HepG2 (cell line): ENCODE results near the gene PPP3CB. TPM values are rescaled to one million over a fixed set of nuclear protein-coding genes. Genes with fewer than 3 reads are reported as not detected.

Source experiments
- DNMT3B ChIP-seq: conservative IDR thresholded peaks from 2 replicates; pipeline ENCODE4 v1.6.1; 2016; ENCODE audit warnings: missing biosample characterization, control low read depth
- IRF2 ChIP-seq: IDR thresholded peaks from 2 replicates; pipeline ENCODE4 v1.6.1; 2018; ENCODE audit warnings: missing genetic modification reagents, missing compliant biosample characterization
- MEF2D ChIP-seq: sonication (generic); formaldehyde crosslinking; IDR thresholded peaks from 2 replicates; pipeline ENCODE4 v1.5.1; 2020; ENCODE audit warnings: mild to moderate bottlenecking, missing genetic modification reagents
- NFE2L1 ChIP-seq: sonication (generic); formaldehyde crosslinking; IDR thresholded peaks from 2 replicates; pipeline ENCODE4 v1.4.0; 2020; ENCODE audit warnings: missing genetic modification reagents, mild to moderate bottlenecking, borderline replicate concordance
- RORA ChIP-seq: sonication (generic); formaldehyde crosslinking; IDR thresholded peaks from 2 replicates; pipeline ENCODE4 v1.5.0; 2020; ENCODE audit warnings: mild to moderate bottlenecking, missing genetic modification reagents, moderate library complexity
- SRSF1 ChIP-seq: fragments of 200-400 bp; formaldehyde crosslinking; optimal IDR thresholded peaks from 2 replicates; pipeline ENCODE3; 2017; ENCODE audit warnings: mild to moderate bottlenecking, low read depth, low read length, moderate library complexity
- ZFP1 ChIP-seq: IDR thresholded peaks from 2 replicates; pipeline ENCODE4 v1.6.1; 2016
- ZFX ChIP-seq: sonication (generic); formaldehyde crosslinking; IDR thresholded peaks from 2 replicates; pipeline ENCODE4 v1.4.0; 2020; ENCODE audit warnings: mild to moderate bottlenecking, low read depth, missing genetic modification reagents, moderate library complexity
- ZNF124 ChIP-seq: sonication (generic); formaldehyde crosslinking; IDR thresholded peaks from 2 replicates; pipeline ENCODE4 v1.4.0; 2020; ENCODE audit warnings: missing genetic modification reagents
- ZNF17 ChIP-seq: sonication (generic); formaldehyde crosslinking; IDR thresholded peaks from 2 replicates; pipeline ENCODE4 v1.5.0; 2020; ENCODE audit warnings: mild to moderate bottlenecking, missing genetic modification reagents
- ZNF225 ChIP-seq: sonication (generic); formaldehyde crosslinking; IDR thresholded peaks from 2 replicates; pipeline ENCODE4 v1.4.0; 2020; ENCODE audit warnings: mild to moderate bottlenecking, missing genetic modification reagents
- ZNF619 ChIP-seq: sonication (generic); formaldehyde crosslinking; IDR thresholded peaks from 2 replicates; pipeline ENCODE4 v1.4.0; 2020; ENCODE audit warnings: mild to moderate bottlenecking, missing genetic modification reagents
- ZNF724P ChIP-seq: sonication (generic); formaldehyde crosslinking; IDR thresholded peaks from 2 replicates; pipeline ENCODE4 v1.8.0; 2022; ENCODE audit warnings: missing genetic modification reagents, borderline replicate concordance
- ZNF891 ChIP-seq: sonication (generic); formaldehyde crosslinking; IDR thresholded peaks from 2 replicates; pipeline ENCODE4 v1.5.0; 2020; ENCODE audit warnings: mild to moderate bottlenecking, missing genetic modification reagents
- polyA plus RNA-seq, 8 experiments: library from polyadenylated mRNA; depleted of rRNA in 3 of 8; stranded (reverse) in 7 of 8; unstranded in 1 of 8; fragments of >200 nt; fragmentation: Illumina TruSeq in 4 of 8; extraction: Trizol in 4 of 8; gene quantifications; 2 replicates each; pipeline versions ENCODE4 v1.2.1 to v1.2.3, GENCODE V29; 2011 to 2016; ENCODE audit warnings: low read depth in 4 of 8, missing spikeins in 1 of 8, mixed read lengths in 1 of 8; ENCODE audit not compliant: insufficient read depth in 1 of 8
- total RNA-seq, 5 experiments: library from RNA; depleted of rRNA; stranded (reverse); fragments of >200 nt; fragmentation: Illumina TruSeq; extraction: Trizol; gene quantifications; 2 replicates each; pipeline ENCODE4 v1.2.3, GENCODE V29; 2016; ENCODE audit warnings: low read depth in 1 of 5
- TF ChIP-seq, protein P1 (sequence below): sonication (generic); formaldehyde crosslinking; IDR thresholded peaks from 2 replicates; pipeline ENCODE4 v1.4.0; 2020; ENCODE audit warnings: mild to moderate bottlenecking, missing genetic modification reagents
- TF ChIP-seq, protein P2 (sequence below): sonication (generic); formaldehyde crosslinking; IDR thresholded peaks from 2 replicates; pipeline ENCODE4 v1.5.0; 2020; ENCODE audit warnings: missing genetic modification reagents, mild to moderate bottlenecking, borderline replicate concordance
- TF ChIP-seq, protein P3 (sequence below): sonication (generic); formaldehyde crosslinking; IDR thresholded peaks from 2 replicates; pipeline ENCODE4 v1.4.0; 2020; ENCODE audit warnings: mild to moderate bottlenecking, missing genetic modification reagents
- TF ChIP-seq, protein P4 (sequence below): sonication (generic); formaldehyde crosslinking; IDR thresholded peaks from 2 replicates; pipeline ENCODE4 v1.9.0; 2021; ENCODE audit warnings: missing genetic modification reagents, borderline replicate concordance
- TF ChIP-seq, protein P5 (sequence below): sonication (generic); formaldehyde crosslinking; IDR thresholded peaks from 2 replicates; pipeline ENCODE4 v1.8.0; 2022; ENCODE audit warnings: mild to moderate bottlenecking, missing genetic modification reagents
- TF ChIP-seq, protein P6 (sequence below): sonication (generic); formaldehyde crosslinking; conservative IDR thresholded peaks from 2 replicates; pipeline ENCODE4 v1.8.0; 2022; ENCODE audit warnings: mild to moderate bottlenecking, moderate library complexity, missing genetic modification reagents

Gene PPP3CB
- total and polyA plus RNA-seq, 2 of the 13 experiments (the other 11 are each of a cell fraction or from before 2014, with no cell fraction given): 8.7 to 11.4 TPM

DNA sequence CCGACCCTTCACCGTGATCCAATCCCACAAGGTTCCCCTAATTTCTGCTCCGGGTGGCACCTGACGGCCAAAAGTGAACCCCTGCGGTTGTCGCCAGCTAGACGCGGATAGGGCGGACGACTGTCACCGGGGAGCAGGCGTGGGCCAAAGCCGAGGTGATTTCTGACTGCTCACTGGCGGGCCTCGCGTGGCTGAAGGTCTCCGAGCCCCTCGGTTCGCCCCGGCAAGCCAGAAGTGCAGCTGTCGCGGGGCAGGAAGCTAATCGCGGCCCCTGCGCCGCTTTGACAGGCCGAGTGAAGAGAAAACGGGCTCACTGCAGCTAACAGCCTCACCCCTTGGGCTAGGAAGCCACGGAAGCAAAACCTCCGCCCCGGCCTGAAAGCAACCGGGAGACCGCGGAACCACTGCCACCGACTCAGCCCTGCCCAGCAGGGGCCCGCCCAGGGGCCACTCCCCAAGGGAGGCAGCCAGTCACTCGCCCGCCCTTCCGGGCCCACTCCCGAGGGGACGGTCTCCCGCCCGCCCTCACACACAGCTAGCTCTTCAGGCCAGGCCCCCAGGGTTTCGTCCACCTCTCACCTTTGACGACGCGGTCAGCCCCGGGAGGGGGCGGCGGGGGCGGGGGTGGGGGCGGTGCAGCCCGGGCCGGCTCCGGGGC, 469 bp downstream of the PPP3CB start (continued):
- 0 out of 2 replicates have a peak, but pooled peaks have one; percentile 34 for TF ChIP-seq ZNF724P (CRISPR knock-in tag)
- TF ChIP-seq MEF2D (CRISPR knock-in tag): peak; percentile 76; the same call in 1 of the 2 replicates
- TF ChIP-seq IRF2 (CRISPR knock-in tag): 0 out of 2 replicates have a peak, but pooled peaks have one; percentile 52
- TF ChIP-seq, protein P1, sequence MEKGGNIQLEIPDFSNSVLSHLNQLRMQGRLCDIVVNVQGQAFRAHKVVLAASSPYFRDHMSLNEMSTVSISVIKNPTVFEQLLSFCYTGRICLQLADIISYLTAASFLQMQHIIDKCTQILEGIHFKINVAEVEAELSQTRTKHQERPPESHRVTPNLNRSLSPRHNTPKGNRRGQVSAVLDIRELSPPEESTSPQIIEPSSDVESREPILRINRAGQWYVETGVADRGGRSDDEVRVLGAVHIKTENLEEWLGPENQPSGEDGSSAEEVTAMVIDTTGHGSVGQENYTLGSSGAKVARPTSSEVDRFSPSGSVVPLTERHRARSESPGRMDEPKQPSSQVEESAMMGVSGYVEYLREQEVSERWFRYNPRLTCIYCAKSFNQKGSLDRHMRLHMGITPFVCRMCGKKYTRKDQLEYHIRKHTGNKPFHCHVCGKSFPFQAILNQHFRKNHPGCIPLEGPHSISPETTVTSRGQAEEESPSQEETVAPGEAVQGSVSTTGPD (CRISPR knock-in tag): 0 out of 2 replicates have a peak, but pooled peaks have one; percentile 32
- no peak for TF ChIP-seq RORA (CRISPR knock-in tag)
- peak; percentile 82; the same call in 1 of the 2 replicates for TF ChIP-seq ZNF619
- TF ChIP-seq ZFP1 (CRISPR knock-in tag): no peak
- peak; percentile 52; the same call in 1 of the 2 replicates for TF ChIP-seq ZNF891 (CRISPR knock-in tag)
- TF ChIP-seq, protein P2, sequence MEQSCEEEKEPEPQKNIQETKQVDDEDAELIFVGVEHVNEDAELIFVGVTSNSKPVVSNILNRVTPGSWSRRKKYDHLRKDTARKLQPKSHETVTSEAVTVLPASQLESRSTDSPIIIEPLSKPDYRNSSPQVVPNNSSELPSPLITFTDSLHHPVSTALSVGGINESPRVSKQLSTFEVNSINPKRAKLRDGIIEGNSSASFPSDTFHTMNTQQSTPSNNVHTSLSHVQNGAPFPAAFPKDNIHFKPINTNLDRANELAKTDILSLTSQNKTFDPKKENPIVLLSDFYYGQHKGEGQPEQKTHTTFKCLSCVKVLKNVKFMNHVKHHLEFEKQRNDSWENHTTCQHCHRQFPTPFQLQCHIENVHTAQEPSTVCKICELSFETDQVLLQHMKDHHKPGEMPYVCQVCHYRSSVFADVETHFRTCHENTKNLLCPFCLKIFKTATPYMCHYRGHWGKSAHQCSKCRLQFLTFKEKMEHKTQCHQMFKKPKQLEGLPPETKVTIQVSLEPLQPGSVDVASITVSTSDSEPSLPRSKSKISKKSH (CRISPR knock-in tag): peak; percentile 68; the same call in 1 of the 2 replicates
- TF ChIP-seq ZFX: peak; percentile 73
- TF ChIP-seq, protein P3, sequence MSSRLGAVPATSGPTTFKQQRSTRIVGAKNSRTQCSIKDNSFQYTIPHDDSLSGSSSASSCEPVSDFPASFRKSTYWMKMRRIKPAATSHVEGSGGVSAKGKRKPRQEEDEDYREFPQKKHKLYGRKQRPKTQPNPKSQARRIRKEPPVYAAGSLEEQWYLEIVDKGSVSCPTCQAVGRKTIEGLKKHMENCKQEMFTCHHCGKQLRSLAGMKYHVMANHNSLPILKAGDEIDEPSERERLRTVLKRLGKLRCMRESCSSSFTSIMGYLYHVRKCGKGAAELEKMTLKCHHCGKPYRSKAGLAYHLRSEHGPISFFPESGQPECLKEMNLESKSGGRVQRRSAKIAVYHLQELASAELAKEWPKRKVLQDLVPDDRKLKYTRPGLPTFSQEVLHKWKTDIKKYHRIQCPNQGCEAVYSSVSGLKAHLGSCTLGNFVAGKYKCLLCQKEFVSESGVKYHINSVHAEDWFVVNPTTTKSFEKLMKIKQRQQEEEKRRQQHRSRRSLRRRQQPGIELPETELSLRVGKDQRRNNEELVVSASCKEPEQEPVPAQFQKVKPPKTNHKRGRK (CRISPR knock-in tag): 0 out of 2 replicates have a peak, but pooled peaks have one; percentile 58
- TF ChIP-seq DNMT3B (CRISPR knock-in tag): 0 out of 2 replicates have a peak, but pooled peaks have one; percentile 42
- no peak for TF ChIP-seq NFE2L1 (CRISPR knock-in tag)
- peak; percentile 85; the same call in 1 of the 2 replicates for TF ChIP-seq ZNF225 (CRISPR knock-in tag)
- TF ChIP-seq, protein P4, sequence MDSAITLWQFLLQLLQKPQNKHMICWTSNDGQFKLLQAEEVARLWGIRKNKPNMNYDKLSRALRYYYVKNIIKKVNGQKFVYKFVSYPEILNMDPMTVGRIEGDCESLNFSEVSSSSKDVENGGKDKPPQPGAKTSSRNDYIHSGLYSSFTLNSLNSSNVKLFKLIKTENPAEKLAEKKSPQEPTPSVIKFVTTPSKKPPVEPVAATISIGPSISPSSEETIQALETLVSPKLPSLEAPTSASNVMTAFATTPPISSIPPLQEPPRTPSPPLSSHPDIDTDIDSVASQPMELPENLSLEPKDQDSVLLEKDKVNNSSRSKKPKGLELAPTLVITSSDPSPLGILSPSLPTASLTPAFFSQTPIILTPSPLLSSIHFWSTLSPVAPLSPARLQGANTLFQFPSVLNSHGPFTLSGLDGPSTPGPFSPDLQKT (CRISPR knock-in tag): 0 out of 2 replicates have a peak, but pooled peaks have one; percentile 29
- no peak for TF ChIP-seq ZNF17 (CRISPR knock-in tag)
- peak; percentile 27; the same call in 1 of the 2 replicates for TF ChIP-seq ZNF124 (CRISPR knock-in tag)
- TF ChIP-seq, protein P5, sequence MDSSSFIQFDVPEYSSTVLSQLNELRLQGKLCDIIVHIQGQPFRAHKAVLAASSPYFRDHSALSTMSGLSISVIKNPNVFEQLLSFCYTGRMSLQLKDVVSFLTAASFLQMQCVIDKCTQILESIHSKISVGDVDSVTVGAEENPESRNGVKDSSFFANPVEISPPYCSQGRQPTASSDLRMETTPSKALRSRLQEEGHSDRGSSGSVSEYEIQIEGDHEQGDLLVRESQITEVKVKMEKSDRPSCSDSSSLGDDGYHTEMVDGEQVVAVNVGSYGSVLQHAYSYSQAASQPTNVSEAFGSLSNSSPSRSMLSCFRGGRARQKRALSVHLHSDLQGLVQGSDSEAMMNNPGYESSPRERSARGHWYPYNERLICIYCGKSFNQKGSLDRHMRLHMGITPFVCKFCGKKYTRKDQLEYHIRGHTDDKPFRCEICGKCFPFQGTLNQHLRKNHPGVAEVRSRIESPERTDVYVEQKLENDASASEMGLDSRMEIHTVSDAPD (CRISPR knock-in tag): no peak
- peak; percentile 83 for TF ChIP-seq SRSF1
- TF ChIP-seq, protein P6, sequence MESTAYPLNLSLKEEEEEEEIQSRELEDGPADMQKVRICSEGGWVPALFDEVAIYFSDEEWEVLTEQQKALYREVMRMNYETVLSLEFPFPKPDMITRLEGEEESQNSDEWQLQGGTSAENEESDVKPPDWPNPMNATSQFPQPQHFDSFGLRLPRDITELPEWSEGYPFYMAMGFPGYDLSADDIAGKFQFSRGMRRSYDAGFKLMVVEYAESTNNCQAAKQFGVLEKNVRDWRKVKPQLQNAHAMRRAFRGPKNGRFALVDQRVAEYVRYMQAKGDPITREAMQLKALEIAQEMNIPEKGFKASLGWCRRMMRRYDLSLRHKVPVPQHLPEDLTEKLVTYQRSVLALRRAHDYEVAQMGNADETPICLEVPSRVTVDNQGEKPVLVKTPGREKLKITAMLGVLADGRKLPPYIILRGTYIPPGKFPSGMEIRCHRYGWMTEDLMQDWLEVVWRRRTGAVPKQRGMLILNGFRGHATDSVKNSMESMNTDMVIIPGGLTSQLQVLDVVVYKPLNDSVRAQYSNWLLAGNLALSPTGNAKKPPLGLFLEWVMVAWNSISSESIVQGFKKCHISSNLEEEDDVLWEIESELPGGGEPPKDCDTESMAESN (CRISPR knock-in tag): peak; percentile 53; the same call in 1 of the 2 replicates
